ENCODE results near the gene TTLL11. TPM values are rescaled to one million over a fixed set of nuclear protein-coding genes. Genes with fewer than 3 reads are reported as not detected.
"Not testable (repeated sequence)": the region's sequence is repeated elsewhere in the genome, so short reads cannot be mapped to it uniquely, and the experiment has no call there.

The TTLL11 gene
- total RNA-seq, 1 experiment from 2014 or later = 7.0 TPM

GRCh38 chr9:121798941-121799340, 294.2 kb downstream of the TTLL11 start:
- Histone ChIP-seq H3K36me3 (ENCODE audit: low read depth, low read length) (no peaks in the 10 kb centered on the region), H3K27me3 (ENCODE audit: low read length) (no peaks in the 10 kb centered on the region), H3F3A (ENCODE audit: low read length, unreplicated experiment) (no peaks in the 10 kb centered on the region), H3K4me1 (ENCODE audit: insufficient read depth, low read length) (no peaks in the 10 kb centered on the region), H3K9me3 (ENCODE audit: low read length) (no peaks in the 10 kb centered on the region), H3K9me2 (replicated peaks; ENCODE audit: low read length) (no peaks in the 10 kb centered on the region), H3K27ac (ENCODE audit: low read length) (no peak overlapping the region), H4K20me1 (ENCODE audit: low read length) (no peaks in the 10 kb centered on the region), H3K79me2 (ENCODE audit: low read length) (no peaks in the 10 kb centered on the region), H2AFZ (ENCODE audit: low read length) (no peak overlapping the region), H3K4me2 (ENCODE audit: low read length) (no peak overlapping the region), H3K9ac (ENCODE audit: low read length) (no peak overlapping the region), H3K4me3 (ENCODE audit: low read length) (no peak overlapping the region)
- ChIA-PET CTCF (no interaction called here), POLR2A (ENCODE audit: unreplicated experiment) (no interaction called here)
- no TSS peak for BruUV-seq (replicated peaks)
- DNase-seq (no peak), ATAC-seq (no peak)
- TF ChIP-seq EZH2phosphoT487 (IDR thresholded peaks at IDR 0.05; ENCODE audit: borderline replicate concordance, low read length) (no peak), EZH2 (IDR thresholded peaks at IDR 0.05; ENCODE audit: low read length, unreplicated experiment) (no peak), CTCF (conservative IDR thresholded peaks at IDR 0.05; ENCODE audit: low read depth, low read length) (no peak)
- intact Hi-C loops (cut with micrococcal nuclease) = no loop called here

- H3K4me1 ChIP-seq (ENCODE audit: insufficient read depth, low read length) = no peaks in the 10 kb centered on the region
- no peak overlapping the region for H3K4me2 ChIP-seq (ENCODE audit: low read length)
- CTCF ChIA-PET = no interaction called here
- no peak for TF ChIP-seq EZH2 (IDR thresholded peaks at IDR 0.05; ENCODE audit: low read length, unreplicated experiment)
- TF ChIP-seq CTCF (conservative IDR thresholded peaks at IDR 0.05; ENCODE audit: low read depth, low read length) = no peak
- no peak for TF ChIP-seq EZH2phosphoT487 (IDR thresholded peaks at IDR 0.05; ENCODE audit: borderline replicate concordance, low read length)
- H3K79me2 ChIP-seq (ENCODE audit: low read length) = no peaks in the 10 kb centered on the region
- no peaks in the 10 kb centered on the region for H3K27me3 ChIP-seq (ENCODE audit: low read length)
- POLR2A ChIA-PET (ENCODE audit: unreplicated experiment) = no interaction called here
- H3K9ac ChIP-seq (ENCODE audit: low read length) = no peak overlapping the region
- H3K9me3 ChIP-seq (ENCODE audit: low read length) = no peaks in the 10 kb centered on the region
- H4K20me1 ChIP-seq (ENCODE audit: low read length) = no peaks in the 10 kb centered on the region
- no peak overlapping the region for H3K4me3 ChIP-seq (ENCODE audit: low read length)
- no peaks in the 10 kb centered on the region for H3K36me3 ChIP-seq (ENCODE audit: low read depth, low read length)
- no peaks in the 10 kb centered on the region for H3K9me2 ChIP-seq (replicated peaks; ENCODE audit: low read length)
- ATAC-seq = no peak
- intact Hi-C loops (cut with micrococcal nuclease) = no loop called here
- no peaks in the 10 kb centered on the region for H3F3A ChIP-seq (ENCODE audit: low read length, unreplicated experiment)
- H3K27ac ChIP-seq (ENCODE audit: low read length) = no peak overlapping the region
- H2AFZ ChIP-seq (ENCODE audit: low read length) = no peak overlapping the region
- no peak for DNase-seq
- BruUV-seq (replicated peaks) = no TSS peak
Observed at GRCh38 chr9:121797081-121797480, 296.0 kb downstream of the TTLL11 start.

GRCh38 chr9:121794334-121794733, 298.8 kb downstream of the TTLL11 start:
- H3K4me1 ChIP-seq (ENCODE audit: insufficient read depth, low read length); H3K4me2 ChIP-seq (ENCODE audit: low read length); H4K20me1 ChIP-seq (ENCODE audit: low read length); ATAC-seq; H2AFZ ChIP-seq (ENCODE audit: low read length); H3K9me2 ChIP-seq (replicated peaks; ENCODE audit: low read length); H3K27me3 ChIP-seq (ENCODE audit: low read length); H3K9me3 ChIP-seq (ENCODE audit: low read length); H3F3A ChIP-seq (ENCODE audit: low read length, unreplicated experiment); H3K4me3 ChIP-seq (ENCODE audit: low read length); H3K27ac ChIP-seq (ENCODE audit: low read length); BruUV-seq (replicated peaks); H3K79me2 ChIP-seq (ENCODE audit: low read length); H3K36me3 ChIP-seq (ENCODE audit: low read depth, low read length); H3K9ac ChIP-seq (ENCODE audit: low read length); POLR2A ChIA-PET (ENCODE audit: unreplicated experiment); CTCF ChIA-PET; DNase-seq; intact Hi-C loops (cut with micrococcal nuclease): not testable (repeated sequence)

- intact Hi-C loops (cut with micrococcal nuclease); H3K4me3 ChIP-seq (ENCODE audit: low read length); H3K79me2 ChIP-seq (ENCODE audit: low read length); H3K9me3 ChIP-seq (ENCODE audit: low read length); H3K27ac ChIP-seq (ENCODE audit: low read length); H4K20me1 ChIP-seq (ENCODE audit: low read length); H3K4me2 ChIP-seq (ENCODE audit: low read length); H3K27me3 ChIP-seq (ENCODE audit: low read length); H3K9ac ChIP-seq (ENCODE audit: low read length); POLR2A ChIA-PET (ENCODE audit: unreplicated experiment); CTCF ChIA-PET; H3K4me1 ChIP-seq (ENCODE audit: insufficient read depth, low read length); ATAC-seq; DNase-seq; H3K36me3 ChIP-seq (ENCODE audit: low read depth, low read length); BruUV-seq (replicated peaks); H2AFZ ChIP-seq (ENCODE audit: low read length); H3F3A ChIP-seq (ENCODE audit: low read length, unreplicated experiment); H3K9me2 ChIP-seq (replicated peaks; ENCODE audit: low read length): not testable (repeated sequence)
Observed at GRCh38 chr9:121792476-121792875, 300.6 kb downstream of the TTLL11 start.
